ENCODE data around the gene MTFP1.
A peak's percentile ranks its signal among the peaks of the same experiment; 100 is the strongest.
"Not testable (repeated sequence)": the region's sequence is repeated elsewhere in the genome, so short reads cannot be mapped to it uniquely, and the experiment has no call there.

MTFP1 gene

DNA sequence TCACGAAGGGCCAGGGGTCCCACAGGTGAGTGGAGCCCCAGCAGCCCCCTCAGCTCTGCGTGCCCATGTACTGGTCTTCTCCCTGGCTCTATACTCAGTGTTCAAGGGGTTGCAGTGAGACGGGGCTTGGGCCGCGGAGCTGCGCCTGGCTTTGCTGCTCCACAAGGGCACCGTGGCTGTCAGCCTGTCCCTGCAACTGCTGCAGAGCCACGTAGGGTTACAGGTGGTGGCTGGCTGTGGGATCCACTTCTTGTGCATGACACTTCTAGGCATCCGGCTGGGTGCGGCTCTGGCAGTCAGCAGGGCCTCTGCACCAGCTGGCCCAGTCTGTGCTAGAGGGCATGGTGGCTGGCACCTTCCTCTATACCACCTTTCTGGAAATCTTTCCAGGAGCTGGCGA is 14.3 kb downstream of the MTFP1 start:
- H3K4me3 ChIP-seq (replicated peaks in 1 of 2; ENCODE audit: low read depth in 2 of 2, low read length in 2 of 2): no peak overlapping the region
- no peak for DNase-seq (ENCODE audit: low read depth in 2 of 2)
- TF ChIP-seq, protein P1, sequence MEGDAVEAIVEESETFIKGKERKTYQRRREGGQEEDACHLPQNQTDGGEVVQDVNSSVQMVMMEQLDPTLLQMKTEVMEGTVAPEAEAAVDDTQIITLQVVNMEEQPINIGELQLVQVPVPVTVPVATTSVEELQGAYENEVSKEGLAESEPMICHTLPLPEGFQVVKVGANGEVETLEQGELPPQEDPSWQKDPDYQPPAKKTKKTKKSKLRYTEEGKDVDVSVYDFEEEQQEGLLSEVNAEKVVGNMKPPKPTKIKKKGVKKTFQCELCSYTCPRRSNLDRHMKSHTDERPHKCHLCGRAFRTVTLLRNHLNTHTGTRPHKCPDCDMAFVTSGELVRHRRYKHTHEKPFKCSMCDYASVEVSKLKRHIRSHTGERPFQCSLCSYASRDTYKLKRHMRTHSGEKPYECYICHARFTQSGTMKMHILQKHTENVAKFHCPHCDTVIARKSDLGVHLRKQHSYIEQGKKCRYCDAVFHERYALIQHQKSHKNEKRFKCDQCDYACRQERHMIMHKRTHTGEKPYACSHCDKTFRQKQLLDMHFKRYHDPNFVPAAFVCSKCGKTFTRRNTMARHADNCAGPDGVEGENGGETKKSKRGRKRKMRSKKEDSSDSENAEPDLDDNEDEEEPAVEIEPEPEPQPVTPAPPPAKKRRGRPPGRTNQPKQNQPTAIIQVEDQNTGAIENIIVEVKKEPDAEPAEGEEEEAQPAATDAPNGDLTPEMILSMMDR (IDR thresholded peaks at IDR 0.05; ENCODE audit: low read depth, low read length): no peak

DNA sequence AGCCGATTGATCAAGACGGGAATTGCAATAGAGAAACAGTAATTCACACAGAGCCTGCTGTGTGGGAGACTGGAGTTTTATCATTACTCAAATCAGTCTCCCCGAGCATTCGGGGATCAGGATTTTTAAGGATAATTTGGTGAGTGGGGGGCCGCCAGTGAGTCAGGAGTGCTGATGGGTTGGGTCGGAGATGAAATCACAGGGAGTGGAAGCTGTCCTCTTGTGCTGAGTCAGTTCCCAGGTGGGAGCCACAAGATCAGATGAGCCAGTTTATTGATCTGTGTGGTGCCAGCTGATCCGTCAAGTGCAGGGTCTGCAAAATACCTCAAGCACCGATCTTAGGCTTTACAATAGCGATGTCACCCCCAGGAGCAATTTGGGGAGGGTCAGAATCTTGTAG is 15.5 kb downstream of the MTFP1 start:
- TF ChIP-seq, protein P1 (IDR thresholded peaks at IDR 0.05; ENCODE audit: low read depth, low read length): no peak
- H3K4me3 ChIP-seq (replicated peaks in 1 of 2; ENCODE audit: low read depth in 2 of 2, low read length in 2 of 2): no peak overlapping the region
- no peak for DNase-seq (ENCODE audit: low read depth in 2 of 2)

DNA sequence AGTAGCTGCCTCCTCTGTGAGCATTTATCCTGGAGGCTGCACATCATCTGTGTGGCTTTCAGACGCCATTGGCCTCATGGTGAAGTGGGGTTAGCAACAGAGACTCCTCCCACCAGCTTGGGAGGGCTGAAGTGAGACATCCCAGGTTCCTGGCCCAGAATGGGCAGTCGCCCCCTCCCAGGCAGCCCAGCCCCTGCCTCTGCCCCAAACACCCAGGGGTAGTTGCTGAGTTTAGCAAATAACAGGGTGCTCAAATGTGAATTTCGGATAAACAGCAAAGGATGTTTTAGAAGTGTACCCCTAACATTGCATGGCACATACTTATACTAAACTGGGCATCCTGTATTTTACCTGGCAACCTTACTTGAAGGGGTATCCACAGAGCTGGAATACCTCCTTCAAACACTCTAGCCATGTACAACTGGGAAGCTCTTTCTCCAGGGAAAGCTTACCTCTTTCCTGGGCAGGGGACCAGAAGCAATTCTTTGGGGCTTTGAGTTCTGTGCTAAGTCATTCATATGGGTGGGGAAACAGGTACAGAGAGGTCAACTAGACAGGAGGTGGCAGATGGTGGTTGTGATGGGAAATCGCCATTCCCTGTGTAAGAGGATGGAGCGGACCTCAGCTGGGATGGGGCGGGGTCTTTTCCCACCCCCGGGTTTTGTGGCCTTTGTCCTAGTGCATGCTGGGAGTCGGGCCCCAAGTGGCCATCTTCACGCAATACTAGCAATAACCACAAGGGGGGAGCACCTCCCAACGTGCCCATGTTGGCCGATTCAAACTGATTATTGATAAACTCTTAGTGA is 19.3 kb downstream of the MTFP1 start:
- TF ChIP-seq, protein P1 (IDR thresholded peaks at IDR 0.05; ENCODE audit: low read depth, low read length): peak; percentile 84
- DNase-seq (ENCODE audit: low read depth in 2 of 2): peak; percentile 70 to 73
- H3K4me3 ChIP-seq (replicated peaks in 1 of 2; ENCODE audit: low read depth in 2 of 2, low read length in 2 of 2): no peak overlapping the region

DNA sequence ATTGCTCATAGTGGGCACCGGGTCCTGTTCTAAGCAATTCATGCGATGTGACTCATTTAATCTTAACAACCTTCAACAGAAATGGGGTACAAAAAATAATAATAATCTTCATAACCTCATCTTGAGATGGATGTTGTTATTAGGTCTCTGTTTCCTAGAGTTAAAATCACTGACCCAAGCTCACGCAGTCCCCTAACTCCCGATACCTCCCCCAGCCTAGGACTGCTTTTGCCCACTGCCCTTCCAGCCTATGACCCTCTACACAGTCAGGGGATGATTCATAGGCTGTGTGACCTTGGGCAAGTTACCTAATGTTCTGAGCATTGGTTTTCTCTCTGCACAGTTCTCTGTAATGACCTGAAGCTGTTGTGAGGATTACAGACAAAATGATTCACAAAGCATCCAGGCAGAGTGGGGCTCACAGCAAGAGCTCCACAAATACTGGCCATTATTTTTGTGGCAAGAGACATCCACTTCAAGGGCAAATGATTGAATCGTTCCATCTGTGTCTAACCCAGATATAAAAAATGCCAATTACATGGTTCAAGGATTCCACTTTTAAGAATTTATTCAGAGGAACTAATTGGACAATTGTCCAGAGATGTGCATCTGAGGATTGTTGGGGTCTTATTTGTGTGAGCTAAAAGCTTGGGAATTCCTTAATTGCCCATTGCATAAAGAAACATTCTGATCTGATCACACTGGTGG is 20.0 kb downstream of the MTFP1 start:
- TF ChIP-seq, protein P1 (IDR thresholded peaks at IDR 0.05; ENCODE audit: low read depth, low read length): no peak
- no peak overlapping the region for H3K4me3 ChIP-seq (replicated peaks in 1 of 2; ENCODE audit: low read depth in 2 of 2, low read length in 2 of 2)
- peak in 1 of 2 donors; percentile 58 for DNase-seq (ENCODE audit: low read depth in 2 of 2)

DNA sequence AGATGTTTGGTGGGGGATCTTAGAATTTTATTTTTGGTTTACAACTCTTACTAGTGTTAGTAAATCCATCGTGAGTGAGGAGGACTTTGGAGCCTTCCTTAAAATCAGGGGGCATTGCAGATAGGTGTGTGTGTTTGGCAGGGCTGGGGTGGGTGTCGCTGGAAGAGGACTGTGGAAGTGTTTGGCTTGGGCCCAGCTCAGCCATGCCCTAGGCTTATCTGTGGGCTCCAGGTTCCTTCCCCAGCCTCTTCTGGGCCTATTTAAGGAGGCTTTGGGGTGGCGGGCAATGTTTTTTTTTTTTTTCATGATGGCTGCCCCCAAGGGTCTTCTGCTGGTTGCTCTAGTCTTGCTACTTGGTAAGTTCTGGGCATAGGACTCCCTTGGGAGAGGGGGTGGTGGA is 22.1 kb downstream of the MTFP1 start:
- TF ChIP-seq, protein P1 (IDR thresholded peaks at IDR 0.05; ENCODE audit: low read depth, low read length): no peak
- H3K4me3 ChIP-seq (replicated peaks in 1 of 2; ENCODE audit: low read depth in 2 of 2, low read length in 2 of 2): no peak overlapping the region
- DNase-seq (ENCODE audit: low read depth in 2 of 2): no peak

DNA sequence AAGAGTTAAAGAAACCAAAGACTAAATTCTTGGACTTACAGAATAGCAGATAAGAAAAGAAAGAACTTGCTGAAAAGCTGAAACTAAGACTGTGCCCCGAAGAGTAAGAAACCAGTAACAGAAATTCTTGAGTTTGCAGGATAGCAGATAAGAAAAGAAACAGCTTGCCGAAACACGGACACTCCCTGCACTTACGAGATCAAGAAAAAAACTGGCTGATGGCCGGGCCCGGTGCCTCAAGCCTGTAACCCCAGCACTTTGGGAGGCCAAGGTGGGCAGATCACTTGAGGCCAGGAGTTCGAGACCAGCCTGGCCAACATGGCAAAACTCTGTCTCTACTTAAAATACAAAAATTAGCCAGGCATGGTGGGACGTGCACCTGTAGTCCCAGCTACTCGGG is 25.9 kb downstream of the MTFP1 start:
- H3K4me3 ChIP-seq (replicated peaks in 1 of 2; ENCODE audit: low read depth in 2 of 2, low read length in 2 of 2): not testable (repeated sequence)
- DNase-seq (ENCODE audit: low read depth in 2 of 2): peak in 1 of 2 donors; percentile 42

DNA sequence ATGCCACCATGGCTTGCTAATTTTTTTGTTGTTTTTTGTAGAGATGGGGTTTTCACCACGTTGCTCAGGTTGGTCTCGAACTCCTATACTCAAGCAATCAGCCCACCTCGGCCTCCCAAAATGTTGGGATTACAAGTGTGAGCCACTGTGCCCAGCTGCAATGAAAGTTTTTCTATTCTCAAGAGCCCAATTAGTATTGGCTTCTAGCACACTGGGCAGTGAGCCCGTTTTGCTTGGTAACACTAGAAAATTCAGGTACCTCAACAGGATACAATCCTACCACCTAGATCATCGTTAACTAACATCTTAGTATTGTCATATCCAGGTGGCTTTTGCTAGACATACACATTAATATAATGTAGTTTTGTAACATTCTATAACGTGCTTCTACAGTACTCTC is 27.3 kb downstream of the MTFP1 start:
- H3K4me3 ChIP-seq (replicated peaks in 1 of 2; ENCODE audit: low read depth in 2 of 2, low read length in 2 of 2): no peak overlapping the region
- DNase-seq (ENCODE audit: low read depth in 2 of 2): no peak
- TF ChIP-seq, protein P1 (IDR thresholded peaks at IDR 0.05; ENCODE audit: low read depth, low read length): no peak

All from cardiac fibroblast (primary cell).